Parathyroid adenoma (tissue), 2 donors: Measurements from ENCODE around the gene ATP11B.
"Not testable (repeated sequence)": the region's sequence is repeated elsewhere in the genome, so short reads cannot be mapped to it uniquely, and the experiment has no call there.

Source experiments
- H2AFZ ChIP-seq: fragments of 300-600 bp; sonication (generic); one replicate; pipeline ENCODE4 v1.7.0; 2017; ENCODE audit warnings: antibody characterized with exemption, mild to moderate bottlenecking
- H3K27ac ChIP-seq: fragments of 300-600 bp; sonication (generic); one replicate; pipeline ENCODE4 v1.7.0; 2017
- H3K27me3 ChIP-seq: fragments of 300-600 bp; sonication (generic); one replicate; pipeline ENCODE4 v1.7.0; 2017; ENCODE audit warnings: low read length; ENCODE audit not compliant: control insufficient read depth, insufficient read depth
- H3K36me3 ChIP-seq: fragments of 300-600 bp; sonication (generic); one replicate; pipeline ENCODE4 v1.7.0; 2017; ENCODE audit warnings: low read length; ENCODE audit not compliant: control insufficient read depth, insufficient read depth
- H3K4me1 ChIP-seq: fragments of 300-600 bp; sonication (generic); one replicate; pipeline ENCODE4 v1.7.0; 2017; ENCODE audit warnings: control low read depth
- H3K4me2 ChIP-seq: fragments of 300-600 bp; sonication (generic); one replicate; pipeline ENCODE4 v1.7.0; 2017; ENCODE audit warnings: low read length
- H3K4me3 ChIP-seq: fragments of 300-600 bp; sonication (generic); one replicate; pipeline ENCODE4 v1.7.0; 2017; ENCODE audit warnings: low read depth, low read length
- H3K79me2 ChIP-seq: fragments of 300-600 bp; sonication (generic); one replicate; pipeline ENCODE4 v1.7.0; 2017; ENCODE audit warnings: control low read depth
- H3K9ac ChIP-seq: fragments of 300-600 bp; sonication (generic); one replicate; pipeline ENCODE4 v1.7.0; 2017; ENCODE audit warnings: mild to moderate bottlenecking
- H3K9me3 ChIP-seq: fragments of 300-600 bp; sonication (generic); one replicate; pipeline ENCODE4 v1.7.0; 2017; ENCODE audit warnings: low read length; ENCODE audit not compliant: control insufficient read depth
- CTCF ChIP-seq: fragments of 300-600 bp; sonication (generic); IDR thresholded peaks from one replicate; pipeline ENCODE4 v1.7.0; 2017; ENCODE audit warnings: antibody characterized with exemption, mild to moderate bottlenecking
- donor health status: primary hyperparathyroidism.

The ATP11B gene

DNA sequence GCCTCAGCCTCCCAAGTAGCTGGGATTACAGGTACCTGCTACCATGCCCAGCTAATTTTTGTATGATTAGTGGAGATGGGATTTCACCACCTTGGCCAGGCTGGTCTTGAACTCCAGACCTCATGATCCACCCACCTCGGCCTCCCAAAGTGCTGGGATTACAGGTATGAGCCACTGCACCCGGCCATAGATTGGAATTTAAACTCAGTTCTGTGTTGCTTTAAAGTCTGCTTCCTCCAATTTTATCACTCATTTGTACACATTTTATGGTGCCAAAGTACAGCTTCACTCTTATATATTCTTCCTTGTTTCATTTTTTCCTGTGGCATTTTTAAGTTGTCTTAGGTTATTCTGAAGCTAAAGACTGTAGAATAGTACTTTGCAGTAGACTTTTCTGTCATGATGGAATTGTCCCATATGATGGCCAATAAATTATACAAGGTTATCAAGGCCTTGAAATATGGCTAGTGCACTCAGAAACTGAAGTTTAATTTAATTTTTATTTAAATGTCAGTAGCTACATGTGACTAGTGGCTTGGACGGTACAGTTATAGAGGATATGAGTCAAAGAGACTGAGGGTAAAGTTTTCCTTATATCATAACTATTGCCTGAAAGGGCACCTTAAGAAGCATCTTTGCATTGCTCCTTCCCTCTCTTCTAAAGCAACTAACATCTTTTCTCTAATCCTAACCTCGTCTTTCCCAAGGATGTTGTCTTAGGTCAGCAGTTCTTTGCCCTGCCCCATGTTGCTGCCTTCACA, 28.1 kb downstream of the ATP11B start:
- no peak for TF ChIP-seq CTCF
- Histone ChIP-seq H3K9me3 (no peaks in the 10 kb centered on the region), H3K4me1 (no peaks in the 10 kb centered on the region), H3K79me2 (peaks cover 16% of the 10 kb centered on the region), H3K27ac (no peak overlapping the region), H3K27me3 (no peaks in the 10 kb centered on the region), H3K9ac (no peak overlapping the region), H3K4me3 (no peak overlapping the region), H2AFZ (no peak overlapping the region), H3K36me3 (no peaks in the 10 kb centered on the region), H3K4me2 (no peak overlapping the region)

DNA sequence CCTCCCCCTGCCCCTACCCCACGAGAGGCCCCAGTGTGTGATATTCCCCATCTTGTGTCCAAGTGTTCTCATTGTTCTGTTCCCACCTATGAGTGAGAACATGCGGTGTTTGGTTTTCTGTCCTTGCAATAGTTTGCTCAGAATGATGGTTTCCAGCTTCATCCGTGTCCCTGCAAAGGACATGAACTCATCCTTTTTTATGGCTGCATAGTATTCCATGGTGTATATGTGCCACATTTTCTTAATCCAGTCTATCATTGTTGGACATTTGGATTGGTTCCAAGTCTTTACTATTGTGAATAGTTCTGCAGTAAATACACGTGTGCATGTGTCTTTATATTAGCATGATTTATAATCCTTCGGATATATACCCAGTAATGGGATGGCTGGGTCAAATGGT, 29.0 kb downstream of the ATP11B start:
- peaks cover 14% of the 10 kb centered on the region for H3K79me2 ChIP-seq
- H3K9me3 ChIP-seq, H3K9ac ChIP-seq, H3K27ac ChIP-seq, H3K36me3 ChIP-seq, H2AFZ ChIP-seq, H3K4me1 ChIP-seq, H3K4me3 ChIP-seq, H3K27me3 ChIP-seq, H3K4me2 ChIP-seq: not testable (repeated sequence)

GRCh38 chr3:182824957-182825356, 31.7 kb downstream of the ATP11B start:
- H3K27me3 ChIP-seq: no peaks in the 10 kb centered on the region
- H3K36me3 ChIP-seq: no peaks in the 10 kb centered on the region
- no peaks in the 10 kb centered on the region for H3K9me3 ChIP-seq
- H3K9ac ChIP-seq: no peak overlapping the region
- H3K4me3 ChIP-seq: no peak overlapping the region
- no peak overlapping the region for H2AFZ ChIP-seq
- H3K4me2 ChIP-seq: no peak overlapping the region
- peaks cover 4% of the 10 kb centered on the region for H3K4me1 ChIP-seq
- no peak for TF ChIP-seq CTCF
- no peak overlapping the region for H3K27ac ChIP-seq
- H3K79me2 ChIP-seq: peaks cover 5% of the 10 kb centered on the region

GRCh38 chr3:182829761-182830405, 36.6 kb downstream of the ATP11B start:
- H3K4me1 ChIP-seq: peaks cover 4% of the 10 kb centered on the region
- H3K4me2 ChIP-seq: no peak overlapping the region
- H3K9ac ChIP-seq: no peak overlapping the region
- H3K27ac ChIP-seq: no peak overlapping the region
- no peaks in the 10 kb centered on the region for H3K79me2 ChIP-seq
- no peaks in the 10 kb centered on the region for H3K27me3 ChIP-seq
- no peak for TF ChIP-seq CTCF
- no peaks in the 10 kb centered on the region for H3K36me3 ChIP-seq
- no peak overlapping the region for H2AFZ ChIP-seq
- H3K4me3 ChIP-seq: no peak overlapping the region
- no peaks in the 10 kb centered on the region for H3K9me3 ChIP-seq

GRCh38 chr3:182837855-182838454, 44.7 kb downstream of the ATP11B start:
- no peak overlapping the region for H3K4me3 ChIP-seq
- H3K27ac ChIP-seq: no peak overlapping the region
- H2AFZ ChIP-seq: no peak overlapping the region
- no peak overlapping the region for H3K4me2 ChIP-seq
- peak; percentile 53 for TF ChIP-seq CTCF
- no peaks in the 10 kb centered on the region for H3K27me3 ChIP-seq
- H3K4me1 ChIP-seq: no peaks in the 10 kb centered on the region
- no peaks in the 10 kb centered on the region for H3K36me3 ChIP-seq
- no peaks in the 10 kb centered on the region for H3K9me3 ChIP-seq
- no peak overlapping the region for H3K9ac ChIP-seq
- no peaks in the 10 kb centered on the region for H3K79me2 ChIP-seq
